Measurements from ENCODE around the gene CASP7. TPM values are rescaled to one million over a fixed set of nuclear protein-coding genes. Genes with fewer than 3 reads are reported as not detected.

The CASP7 gene
- total RNA-seq, 2 experiments from 2014 or later: 14.8 to 16.5 TPM

DNA sequence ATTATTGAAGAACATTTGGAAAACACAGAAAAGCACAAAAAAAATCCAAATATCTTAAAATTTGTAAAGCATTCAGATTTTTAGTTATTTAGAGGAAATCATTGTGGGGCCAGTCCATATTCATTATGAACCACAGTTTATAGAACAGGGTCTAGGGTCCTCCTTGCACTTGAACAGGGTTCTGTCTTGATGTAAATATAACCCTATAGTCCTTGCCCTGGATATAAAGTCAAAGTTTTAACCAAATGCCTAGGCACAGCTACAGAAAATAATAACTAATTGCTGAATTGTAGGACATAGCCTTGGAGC lies 25.6 kb downstream of the CASP7 start:
- no peaks in the 10 kb centered on the region for H3K4me1 ChIP-seq (ENCODE audit: insufficient read depth, low read length, poor library complexity, severe bottlenecking)
- H2AFZ ChIP-seq (ENCODE audit: low read length): no peak overlapping the region
- H3K27ac ChIP-seq (ENCODE audit: low read depth, low read length, poor library complexity, severe bottlenecking): no peak overlapping the region
- H3K9me3 ChIP-seq (ENCODE audit: low read length): no peaks in the 10 kb centered on the region
- no peaks in the 10 kb centered on the region for H3K79me2 ChIP-seq (ENCODE audit: insufficient read depth, low read depth, low read length)
- no peak for DNase-seq (ENCODE audit: low spot score)
- no peak overlapping the region for H3K4me3 ChIP-seq (ENCODE audit: low read depth, low read length, poor library complexity, severe bottlenecking)
- intact Hi-C loops (cut with micrococcal nuclease; ENCODE audit: unreplicated experiment): loop anchor here (1.0 to 5.0 kb wide), 2 partner anchors 92 to 398 kb away; no protein-coding TSS in a partner anchor
- H3K36me3 ChIP-seq (ENCODE audit: insufficient read depth, low read length): peaks cover 8% of the 10 kb centered on the region; the same call in 1 of the 2 replicates
- no peak overlapping the region for H3K4me2 ChIP-seq (ENCODE audit: low read length)
- ChIA-PET POLR2A (interaction anchor here (0.6 kb wide), 1 partner anchor 856 kb away, joined by 4 read pairs; no protein-coding TSS in a partner anchor), CTCF (ENCODE audit: unreplicated experiment) (interaction anchor here (0.6 kb wide), 1 partner anchor 74 kb away, joined by 3 read pairs; no protein-coding TSS in a partner anchor)
- H3K9me2 ChIP-seq (ENCODE audit: insufficient read depth, low read length): no peaks in the 10 kb centered on the region
- BruUV-seq (replicated peaks): no TSS peak
- H4K20me1 ChIP-seq (ENCODE audit: insufficient read depth, low read length): no peaks in the 10 kb centered on the region; the same call in 1 of the 2 replicates
- TF ChIP-seq EZH2phosphoT487 (IDR thresholded peaks at IDR 0.05; ENCODE audit: borderline replicate concordance, low read depth, low read length): no peak
- TF ChIP-seq, protein P1, sequence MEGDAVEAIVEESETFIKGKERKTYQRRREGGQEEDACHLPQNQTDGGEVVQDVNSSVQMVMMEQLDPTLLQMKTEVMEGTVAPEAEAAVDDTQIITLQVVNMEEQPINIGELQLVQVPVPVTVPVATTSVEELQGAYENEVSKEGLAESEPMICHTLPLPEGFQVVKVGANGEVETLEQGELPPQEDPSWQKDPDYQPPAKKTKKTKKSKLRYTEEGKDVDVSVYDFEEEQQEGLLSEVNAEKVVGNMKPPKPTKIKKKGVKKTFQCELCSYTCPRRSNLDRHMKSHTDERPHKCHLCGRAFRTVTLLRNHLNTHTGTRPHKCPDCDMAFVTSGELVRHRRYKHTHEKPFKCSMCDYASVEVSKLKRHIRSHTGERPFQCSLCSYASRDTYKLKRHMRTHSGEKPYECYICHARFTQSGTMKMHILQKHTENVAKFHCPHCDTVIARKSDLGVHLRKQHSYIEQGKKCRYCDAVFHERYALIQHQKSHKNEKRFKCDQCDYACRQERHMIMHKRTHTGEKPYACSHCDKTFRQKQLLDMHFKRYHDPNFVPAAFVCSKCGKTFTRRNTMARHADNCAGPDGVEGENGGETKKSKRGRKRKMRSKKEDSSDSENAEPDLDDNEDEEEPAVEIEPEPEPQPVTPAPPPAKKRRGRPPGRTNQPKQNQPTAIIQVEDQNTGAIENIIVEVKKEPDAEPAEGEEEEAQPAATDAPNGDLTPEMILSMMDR (conservative IDR thresholded peaks at IDR 0.05; ENCODE audit: low read length): peak; percentile 50; the same call in 1 of the 2 replicates

DNA sequence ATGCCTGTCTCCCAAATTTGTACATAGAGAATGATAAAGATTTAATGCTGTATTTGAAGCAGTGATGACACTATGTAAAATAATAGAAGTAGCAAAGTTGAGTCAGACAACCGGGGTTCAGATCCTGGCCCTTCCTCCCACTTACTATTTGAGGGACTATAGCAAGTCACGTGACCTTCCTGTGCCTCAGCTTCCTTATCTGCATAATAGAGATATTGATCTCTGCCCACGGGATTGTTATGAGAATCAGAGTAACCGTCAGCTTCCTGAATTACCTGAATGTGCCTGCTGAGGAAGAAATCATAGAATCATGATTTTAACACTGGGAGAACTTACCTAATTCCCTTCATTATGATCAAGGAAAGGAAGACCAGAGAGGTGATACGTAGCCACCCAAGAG lies 26.9 kb downstream of the CASP7 start:
- Histone ChIP-seq H3K4me2 (ENCODE audit: low read length) (no peak overlapping the region), H3K79me2 (ENCODE audit: insufficient read depth, low read depth, low read length) (no peaks in the 10 kb centered on the region), H3K4me1 (ENCODE audit: insufficient read depth, low read length, poor library complexity, severe bottlenecking) (no peaks in the 10 kb centered on the region), H3K4me3 (ENCODE audit: low read depth, low read length, poor library complexity, severe bottlenecking) (no peak overlapping the region), H3K36me3 (ENCODE audit: insufficient read depth, low read length) (0 out of 2 replicates have a peak, but pooled peaks cover 2% of the 10 kb centered on the region), H3K9me3 (ENCODE audit: low read length) (no peaks in the 10 kb centered on the region), H3K9me2 (ENCODE audit: insufficient read depth, low read length) (no peaks in the 10 kb centered on the region), H3K27ac (ENCODE audit: low read depth, low read length, poor library complexity, severe bottlenecking) (no peak overlapping the region), H2AFZ (ENCODE audit: low read length) (no peak overlapping the region), H4K20me1 (ENCODE audit: insufficient read depth, low read length) (no peaks in the 10 kb centered on the region; the same call in 1 of the 2 replicates)
- DNase-seq (ENCODE audit: low spot score): no peak
- ChIA-PET POLR2A (no interaction called here), CTCF (ENCODE audit: unreplicated experiment) (no interaction called here)
- intact Hi-C loops (cut with micrococcal nuclease; ENCODE audit: unreplicated experiment): loop anchor here (5.0 kb wide), 1 partner anchor 91 kb away; no protein-coding TSS in a partner anchor
- TF ChIP-seq EZH2phosphoT487 (IDR thresholded peaks at IDR 0.05; ENCODE audit: borderline replicate concordance, low read depth, low read length): no peak
- TF ChIP-seq, protein P1 (conservative IDR thresholded peaks at IDR 0.05; ENCODE audit: low read length): no peak
- BruUV-seq (replicated peaks): no TSS peak

DNA sequence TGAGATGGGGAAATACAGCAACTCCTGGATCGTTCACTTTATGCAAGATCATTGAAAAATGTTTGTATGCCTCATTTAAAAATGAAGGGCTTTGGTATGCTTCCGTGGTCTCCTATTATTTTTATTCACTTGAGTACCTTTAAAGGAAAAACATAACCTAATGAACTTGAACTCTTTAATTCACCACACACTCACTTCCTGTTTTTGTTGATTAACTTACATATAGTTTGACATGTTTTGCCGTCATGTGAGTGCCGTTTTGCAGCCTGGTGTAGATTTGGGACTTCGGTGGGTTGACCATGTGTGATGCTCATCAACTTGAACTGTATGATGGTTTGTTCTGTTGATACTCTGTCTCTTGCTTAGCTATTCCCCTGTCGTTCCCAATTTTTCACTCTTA lies 28.9 kb downstream of the CASP7 start:
- Histone ChIP-seq H3K27ac (ENCODE audit: low read depth, low read length, poor library complexity, severe bottlenecking) (no peak overlapping the region), H3K4me1 (ENCODE audit: insufficient read depth, low read length, poor library complexity, severe bottlenecking) (peaks cover 5% of the 10 kb centered on the region), H3K9me3 (ENCODE audit: low read length) (no peaks in the 10 kb centered on the region), H4K20me1 (ENCODE audit: insufficient read depth, low read length) (no peaks in the 10 kb centered on the region; the same call in 1 of the 2 replicates), H3K4me3 (ENCODE audit: low read depth, low read length, poor library complexity, severe bottlenecking) (no peak overlapping the region), H3K79me2 (ENCODE audit: insufficient read depth, low read depth, low read length) (no peaks in the 10 kb centered on the region), H3K9me2 (ENCODE audit: insufficient read depth, low read length) (no peaks in the 10 kb centered on the region), H3K4me2 (ENCODE audit: low read length) (no peak overlapping the region), H3K36me3 (ENCODE audit: insufficient read depth, low read length) (no peaks in the 10 kb centered on the region), H2AFZ (ENCODE audit: low read length) (no peak overlapping the region)
- intact Hi-C loops (cut with micrococcal nuclease; ENCODE audit: unreplicated experiment): loop anchor here (5.0 kb wide), 1 partner anchor 89 kb away; no protein-coding TSS in a partner anchor
- no peak for DNase-seq (ENCODE audit: low spot score)
- POLR2A ChIA-PET: no interaction called here
- no peak for TF ChIP-seq EZH2phosphoT487 (IDR thresholded peaks at IDR 0.05; ENCODE audit: borderline replicate concordance, low read depth, low read length)
- TF ChIP-seq, protein P1 (conservative IDR thresholded peaks at IDR 0.05; ENCODE audit: low read length): no peak
- no TSS peak for BruUV-seq (replicated peaks)
- CTCF ChIA-PET (ENCODE audit: unreplicated experiment): no interaction called here
